Effector CD4-positive, alpha-beta T cell (primary cell): ENCODE results near the gene OR52D1.

Experiments
- DNase-seq: peaks from one replicate; pipeline ENCODE4 v3.0.0-alpha.2; 2020

The OR52D1 gene

GRCh38 chr11:5514841-5515240 lies 26.4 kb downstream of the OR52D1 start:
- DNase-seq, result no peak

DNA sequence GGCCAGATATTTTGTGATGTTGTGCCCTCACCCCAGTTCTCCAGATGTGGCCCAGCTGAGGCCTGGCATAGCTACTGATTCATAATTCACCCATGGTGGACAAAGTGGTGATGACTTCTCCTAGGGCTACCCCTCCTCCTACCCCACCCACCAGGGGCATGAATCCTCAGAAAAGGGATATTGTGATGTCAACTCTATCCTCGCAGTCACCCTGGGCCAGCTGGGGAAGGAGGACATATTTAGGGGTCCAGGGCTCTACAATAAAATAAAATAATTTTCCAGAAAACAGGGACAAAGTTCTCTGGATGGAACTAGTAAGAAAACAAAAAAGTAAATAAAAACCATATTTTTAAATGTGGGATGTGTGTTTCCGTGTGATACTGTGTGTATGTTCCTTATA lies 28.1 kb downstream of the OR52D1 start, which contains the start of gene UBQLNL:
Gene UBQLNL (minus strand): TSS at position 101 of the 400 bp plus-strand sequence. CDS start 258 bp downstream, outside the sequence.
- no peak for DNase-seq

- DNase-seq, result no peak
Measured at GRCh38 chr11:5521540-5521939, 33.1 kb downstream of the OR52D1 start.

DNA sequence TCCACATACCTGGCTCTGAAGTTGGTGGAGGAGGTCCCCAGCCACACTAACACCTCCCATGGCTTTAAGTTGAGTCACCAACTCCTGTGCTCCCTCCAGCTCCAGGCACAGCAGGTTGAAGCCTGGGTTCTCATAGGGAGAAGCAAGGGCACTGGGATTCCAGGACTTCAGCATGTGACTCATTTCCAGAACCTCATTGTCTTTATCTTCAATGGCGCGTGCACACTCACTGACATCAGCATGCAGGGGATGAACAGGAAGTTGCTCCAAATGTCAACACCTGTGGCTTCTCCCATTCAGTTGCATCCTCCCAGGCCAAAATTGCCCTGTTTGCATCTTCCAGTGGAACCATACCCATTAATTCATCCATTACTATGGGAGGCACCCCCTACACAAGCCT lies 33.8 kb downstream of the OR52D1 start:
- no peak for DNase-seq

DNA sequence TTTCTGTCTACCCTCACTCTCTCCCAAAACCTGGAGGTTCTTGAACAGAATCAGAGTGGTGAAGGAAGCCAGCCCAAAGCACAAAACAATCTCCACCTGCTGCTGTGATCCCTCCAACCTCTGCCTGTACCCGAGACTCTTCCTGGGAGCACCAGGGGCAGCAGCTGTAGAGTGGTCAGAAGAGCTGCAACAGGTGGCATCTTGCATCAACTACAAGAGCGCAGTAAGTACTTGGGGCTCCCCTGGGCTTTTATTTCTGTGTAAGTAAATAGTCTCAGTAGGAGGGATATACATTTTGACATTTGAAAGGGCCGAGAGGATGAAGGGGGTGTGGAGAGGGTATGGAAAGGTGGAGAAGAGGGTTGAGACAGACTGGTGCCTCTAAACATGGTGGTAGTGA lies 36.3 kb downstream of the OR52D1 start:
- no peak for DNase-seq

DNA sequence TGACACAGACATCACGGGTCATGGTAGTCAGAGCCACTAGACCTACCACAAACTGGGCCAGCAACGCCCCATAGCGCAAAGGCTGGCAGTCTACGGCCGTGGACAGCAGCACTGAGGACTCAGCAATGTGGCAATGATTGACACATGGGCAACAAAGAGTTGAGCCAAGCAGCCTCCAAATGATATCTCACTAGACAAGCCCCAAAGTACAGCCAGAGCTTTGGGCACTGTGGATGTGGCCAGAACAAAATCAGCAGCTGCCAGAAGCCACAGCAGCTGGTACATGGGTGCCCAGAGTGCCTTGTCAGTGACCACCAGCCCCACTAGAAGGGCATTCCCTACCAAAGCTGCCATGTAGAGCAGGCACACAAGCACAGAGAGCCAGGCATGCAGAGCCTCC lies 39.2 kb downstream of the OR52D1 start:
- DNase-seq, result no peak

DNA sequence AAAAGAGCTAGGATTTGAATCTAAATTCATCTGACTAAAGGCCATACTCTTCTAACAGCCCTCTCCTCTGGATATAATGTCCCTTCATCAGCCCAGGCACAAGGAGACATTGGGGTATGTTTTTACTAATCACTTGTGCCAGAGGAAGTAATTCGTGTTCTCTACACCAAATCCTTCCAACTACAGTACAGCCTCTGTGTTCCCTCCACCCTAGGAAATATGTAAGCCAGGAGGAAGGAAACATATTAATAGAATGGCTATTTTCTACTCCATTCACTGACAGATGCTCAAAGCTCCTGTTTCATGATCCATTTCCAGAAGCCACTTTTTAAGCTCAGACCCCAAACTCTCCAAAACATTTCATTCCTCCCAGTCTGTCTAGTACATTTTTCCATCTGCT lies 40.0 kb downstream of the OR52D1 start:
- no peak for DNase-seq

DNA sequence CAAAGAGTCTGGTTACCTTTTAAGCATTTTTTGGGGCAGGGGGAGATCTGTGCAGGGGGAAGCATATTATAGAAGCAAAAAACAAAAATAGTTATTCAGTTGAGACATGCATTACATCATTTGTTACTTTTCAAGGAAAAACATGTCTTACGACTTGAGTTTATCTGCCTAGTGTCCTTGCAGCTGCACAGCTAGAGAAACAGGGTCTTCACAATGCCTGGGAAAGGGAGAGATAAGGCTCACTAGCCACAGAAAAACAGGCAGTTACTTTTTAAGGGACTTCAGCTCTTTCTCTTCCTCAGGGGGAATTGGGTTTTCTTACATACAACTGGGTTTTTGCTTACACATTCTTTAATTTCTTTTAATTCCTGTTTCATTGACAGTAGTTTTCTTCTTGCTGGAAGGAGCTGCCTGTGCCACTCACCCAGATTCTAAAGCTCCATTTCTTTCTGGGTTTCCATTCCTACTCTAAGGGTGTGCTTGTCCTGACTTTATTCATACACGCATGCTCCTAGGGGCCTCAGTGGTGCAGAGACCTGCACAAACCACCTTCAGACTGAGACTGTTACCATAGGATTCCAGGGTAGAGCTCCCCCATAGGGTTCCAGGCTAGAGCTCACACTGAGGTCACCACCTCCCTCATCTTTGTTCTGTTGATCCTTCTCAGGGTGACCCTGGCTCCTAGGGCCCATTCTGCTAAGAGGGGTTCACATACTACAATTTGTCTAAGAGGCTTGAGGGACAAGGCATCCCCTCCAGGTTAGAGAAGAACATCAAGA lies 42.8 kb downstream of the OR52D1 start:
- no peak for DNase-seq

- no peak for DNase-seq
Measured at GRCh38 chr11:5534046-5534445, 45.6 kb downstream of the OR52D1 start.

- DNase-seq, result no peak
Measured at GRCh38 chr11:5536482-5536881, 48.0 kb downstream of the OR52D1 start.
